HG02798 (cell line): ENCODE measurements around the gene ACSL5.
"Not testable (repeated sequence)": the region's sequence is repeated elsewhere in the genome, so short reads cannot be mapped to it uniquely, and the experiment has no call there.

Source experiments
- ATAC-seq: cut with Tn5 transposase; IDR thresholded peaks from one replicate; pipeline ENCODE4 v1.9.1; 2021; ENCODE audit warnings: mild to moderate bottlenecking; ENCODE audit not compliant: unreplicated experiment, poor library complexity

Gene ACSL5

GRCh38 chr10:112454910-112455779 is 81.2 kb downstream of the ACSL5 start:
- no peak for ATAC-seq

- ATAC-seq = no peak
Observed at GRCh38 chr10:112456533-112456932, 82.6 kb downstream of the ACSL5 start.

- no peak for ATAC-seq
Observed at GRCh38 chr10:112460366-112460765, 86.5 kb downstream of the ACSL5 start.

GRCh38 chr10:112461029-112461887 is 87.3 kb downstream of the ACSL5 start:
- ATAC-seq = no peak

- not testable (repeated sequence) for ATAC-seq
Observed at GRCh38 chr10:112464074-112464473, 90.2 kb downstream of the ACSL5 start.

GRCh38 chr10:112465299-112465883 is 91.5 kb downstream of the ACSL5 start:
- peak; percentile 34 for ATAC-seq

GRCh38 chr10:112466802-112467201 is 92.9 kb downstream of the ACSL5 start:
- no peak for ATAC-seq

- no peak for ATAC-seq
Observed at GRCh38 chr10:112467541-112468075, 93.7 kb downstream of the ACSL5 start.

GRCh38 chr10:112471878-112472487 is 98.1 kb downstream of the ACSL5 start:
- peak; percentile 82 for ATAC-seq

GRCh38 chr10:112475575-112476218 is 101.8 kb downstream of the ACSL5 start:
- no peak for ATAC-seq
